Right atrium auricular region (tissue), 2 donors: ENCODE results near the gene MSL3. TPM values are rescaled to one million over a fixed set of nuclear protein-coding genes. Genes with fewer than 3 reads are reported as not detected.

ENCODE experiments used
- DNase-seq: peaks from one replicate; pipeline ENCODE4 v3.0.0-alpha.2; 2019; ENCODE audit warnings: low spot score
- H3K27ac ChIP-seq, 2 donors: fragments of 200-600 bp; sonication (generic); 1 replicate in 1 of 2; 2 replicates in 1 of 2; pipeline ENCODE4 v1.5.1; 2016 to 2019
- H3K27me3 ChIP-seq, 2 donors: fragments of 200-600 bp; sonication (generic); one replicate each; pipeline versions ENCODE4 v1.5.1 to v1.6.0; 2017 to 2019
- H3K36me3 ChIP-seq: fragments of 200-600 bp; sonication (generic); one replicate; pipeline ENCODE4 v1.5.1; 2016
- H3K4me1 ChIP-seq, 2 donors: fragments of 200-600 bp; sonication (generic); one replicate each; pipeline versions ENCODE4 v1.5.1 to v1.6.0; 2017 to 2019
- H3K4me3 ChIP-seq, 2 donors: fragments of 200-600 bp; sonication (generic); 1 replicate in 1 of 2; 2 replicates in 1 of 2; pipeline ENCODE4 v1.5.1; 2017 to 2019; ENCODE audit warnings: mild to moderate bottlenecking in 1 of 2, moderate library complexity in 1 of 2
- H3K9me3 ChIP-seq, 2 donors: fragments of 200-600 bp; sonication (generic); one replicate each; pipeline ENCODE4 v1.5.1; 2019
- total RNA-seq, 2 donors: library from RNA; depleted of rRNA; stranded (reverse); fragments of >200 nt; gene quantifications; one replicate each; pipeline ENCODE4 v1.1.0, GENCODE V29; 2016
- TF ChIP-seq, protein P1 (sequence below), 2 donors: fragments of 200-600 bp; sonication (generic); IDR thresholded peaks; one replicate each; pipeline ENCODE4 v1.5.1; 2019; ENCODE audit warnings: antibody characterized with exemption in 2 of 2

Gene MSL3
- total RNA-seq, 2 donors from 2014 or later: 11.4 to 13.2 TPM

DNA sequence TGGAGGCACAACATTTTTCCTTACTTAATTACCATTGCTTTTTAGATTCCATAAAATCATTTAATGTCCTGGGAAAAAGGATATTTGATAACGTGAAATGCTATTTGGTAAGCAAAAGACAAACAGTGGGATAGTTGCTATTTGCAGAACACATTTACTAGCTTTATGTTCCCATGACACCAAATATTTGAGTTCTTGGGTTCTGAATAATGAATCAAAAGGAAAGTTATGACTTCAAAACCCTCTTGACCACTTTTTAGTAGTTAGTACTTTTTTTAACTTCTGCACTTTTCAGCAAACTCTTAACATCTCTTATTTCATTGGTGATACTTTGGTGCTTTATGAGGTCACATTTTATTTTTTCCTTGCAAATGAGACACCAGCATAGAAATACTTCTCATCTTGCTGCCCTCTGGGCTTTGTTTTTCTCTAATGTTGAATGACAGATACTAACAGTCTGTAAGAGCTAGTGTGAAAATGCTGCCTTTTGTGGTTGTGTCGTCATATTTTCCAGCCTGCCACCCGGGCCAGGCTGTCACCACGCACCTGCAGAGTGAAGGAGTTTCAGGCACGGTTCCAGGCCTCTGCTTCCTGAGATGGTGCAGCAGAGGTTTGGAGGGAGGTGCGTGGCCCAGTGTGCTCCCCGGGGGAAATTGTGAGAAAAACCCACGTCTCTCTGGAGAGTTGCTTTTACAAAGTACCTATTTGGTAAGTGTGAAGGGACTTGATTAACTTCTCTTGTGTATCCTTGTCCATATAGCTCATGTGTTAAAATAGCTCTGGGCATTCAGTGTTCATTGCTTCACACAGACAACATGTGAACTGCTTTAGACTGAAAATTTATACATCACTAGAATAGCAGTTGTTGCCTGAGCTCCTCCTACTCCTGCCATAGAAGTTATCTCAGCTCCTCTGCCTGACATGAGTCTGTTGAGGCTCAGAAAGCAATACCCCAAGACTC, 34.7 kb downstream of the MSL3 start:
- H3K4me3 ChIP-seq: no peak overlapping the region
- H3K27me3 ChIP-seq: no peaks in the 10 kb centered on the region
- H3K4me1 ChIP-seq: no peaks in the 10 kb centered on the region
- no peaks in the 10 kb centered on the region for H3K9me3 ChIP-seq
- no peaks in the 10 kb centered on the region for H3K36me3 ChIP-seq
- DNase-seq: no peak
- no peak overlapping the region for H3K27ac ChIP-seq
- TF ChIP-seq, protein P1, sequence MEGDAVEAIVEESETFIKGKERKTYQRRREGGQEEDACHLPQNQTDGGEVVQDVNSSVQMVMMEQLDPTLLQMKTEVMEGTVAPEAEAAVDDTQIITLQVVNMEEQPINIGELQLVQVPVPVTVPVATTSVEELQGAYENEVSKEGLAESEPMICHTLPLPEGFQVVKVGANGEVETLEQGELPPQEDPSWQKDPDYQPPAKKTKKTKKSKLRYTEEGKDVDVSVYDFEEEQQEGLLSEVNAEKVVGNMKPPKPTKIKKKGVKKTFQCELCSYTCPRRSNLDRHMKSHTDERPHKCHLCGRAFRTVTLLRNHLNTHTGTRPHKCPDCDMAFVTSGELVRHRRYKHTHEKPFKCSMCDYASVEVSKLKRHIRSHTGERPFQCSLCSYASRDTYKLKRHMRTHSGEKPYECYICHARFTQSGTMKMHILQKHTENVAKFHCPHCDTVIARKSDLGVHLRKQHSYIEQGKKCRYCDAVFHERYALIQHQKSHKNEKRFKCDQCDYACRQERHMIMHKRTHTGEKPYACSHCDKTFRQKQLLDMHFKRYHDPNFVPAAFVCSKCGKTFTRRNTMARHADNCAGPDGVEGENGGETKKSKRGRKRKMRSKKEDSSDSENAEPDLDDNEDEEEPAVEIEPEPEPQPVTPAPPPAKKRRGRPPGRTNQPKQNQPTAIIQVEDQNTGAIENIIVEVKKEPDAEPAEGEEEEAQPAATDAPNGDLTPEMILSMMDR (IDR thresholded peaks at IDR 0.05): no peak

DNA sequence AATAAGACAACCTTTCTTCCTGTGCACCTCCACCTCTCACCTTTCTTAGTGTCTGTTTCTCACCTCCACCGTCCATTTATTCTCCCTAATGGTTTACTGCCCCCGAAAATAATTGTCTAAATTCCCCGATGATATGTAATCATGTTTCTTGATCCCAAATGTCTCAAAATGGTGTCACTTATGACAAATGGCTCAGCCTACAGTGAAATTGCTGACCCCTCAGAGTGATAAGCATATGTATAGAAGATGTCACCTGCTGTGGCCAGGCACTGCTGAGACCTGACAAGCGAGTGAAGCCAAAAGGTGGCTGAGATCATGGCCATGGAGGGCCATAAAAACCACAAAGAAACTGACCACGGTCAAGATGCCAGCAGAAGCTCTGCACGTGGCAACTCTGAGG, 35.7 kb downstream of the MSL3 start:
- H3K27me3 ChIP-seq: no peaks in the 10 kb centered on the region
- no peak overlapping the region for H3K27ac ChIP-seq
- no peak for DNase-seq
- H3K4me3 ChIP-seq: no peak overlapping the region
- H3K4me1 ChIP-seq: no peaks in the 10 kb centered on the region
- no peaks in the 10 kb centered on the region for H3K36me3 ChIP-seq
- no peaks in the 10 kb centered on the region for H3K9me3 ChIP-seq
- TF ChIP-seq, protein P1 (IDR thresholded peaks at IDR 0.05): no peak

DNA sequence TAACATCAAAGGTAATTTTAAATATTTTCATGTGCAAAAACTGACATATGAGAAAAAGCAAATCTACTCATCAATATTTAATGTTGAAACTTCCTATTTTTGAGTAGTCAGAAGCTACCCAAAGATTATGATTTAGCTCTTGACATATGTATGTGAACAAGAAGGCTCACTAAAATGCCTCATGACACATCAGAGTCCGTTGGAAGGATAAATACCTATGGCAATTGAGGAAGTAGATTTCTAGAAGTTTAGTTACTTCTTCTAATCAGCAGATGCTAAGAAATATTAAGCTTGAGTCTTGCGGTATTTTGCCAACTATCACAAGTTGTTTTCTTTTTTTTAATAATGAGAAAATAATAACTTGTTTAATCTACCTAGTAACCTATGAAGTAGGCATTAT, 55.3 kb downstream of the MSL3 start:
- Histone ChIP-seq H3K36me3 (no peaks in the 10 kb centered on the region), H3K27ac (no peak overlapping the region), H3K27me3 (no peaks in the 10 kb centered on the region), H3K4me1 (no peaks in the 10 kb centered on the region), H3K9me3 (no peaks in the 10 kb centered on the region), H3K4me3 (no peak overlapping the region)
- TF ChIP-seq, protein P1 (IDR thresholded peaks at IDR 0.05): no peak
- no peak for DNase-seq

Other genes starting within 250 kb of the MSL3 start
- gene ARHGAP6, start 92.3 kb upstream of the MSL3 start, total RNA-seq: 1 to 10 TPM; 5.1 to 9.4 TPM